AG04450 (cell line): ENCODE measurements around the gene GYG2. TPM values are rescaled to one million over a fixed set of nuclear protein-coding genes. Genes with fewer than 3 reads are reported as not detected.

Experiments
- polyA plus RNA-seq: library from polyadenylated mRNA; depleted of rRNA; stranded (reverse); fragments of >200 nt; gene quantifications from 2 replicates; pipeline ENCODE4 v1.2.3, GENCODE V29; 2011; rRNA removed

Gene GYG2
- polyA plus RNA-seq, 1 experiment: 19.6 TPM

Other genes starting within 250 kb of the GYG2 start
- 355 and 369 TPM in 2 replicates for gene CD99, start 137.6 kb upstream of the GYG2 start, polyA plus RNA-seq
- not detected in 2 replicates for gene XG, start 76.9 kb upstream of the GYG2 start, polyA plus RNA-seq
- 11.6 and 12.7 TPM in 2 replicates for gene ARSD, start 100.4 kb downstream of the GYG2 start, polyA plus RNA-seq
- gene ARSH, start 177.6 kb downstream of the GYG2 start, polyA plus RNA-seq: not detected in 2 replicates
- gene ARSF, start 212.5 kb downstream of the GYG2 start, polyA plus RNA-seq: not detected in 2 replicates